Gastroesophageal sphincter (tissue), 3 donors: ENCODE data around the gene H2AZ1.

Experiments
- POLR2A ChIP-seq, 2 donors: fragments of 450-650 bp; IDR thresholded peaks; one replicate each; pipeline ENCODE4 v1.6.1; 2017; ENCODE audit warnings: antibody characterized with exemption in 2 of 2, mild to moderate bottlenecking in 2 of 2, moderate library complexity in 1 of 2
- TF ChIP-seq, protein P1 (sequence below), 4 experiments: fragments of 200-600 bp in 2 of 4; fragments of 450-650 bp in 2 of 4; sonication (generic) in 1 of 4; IDR thresholded peaks; one replicate each; pipeline ENCODE4 v1.5.1; 2017 to 2019; ENCODE audit warnings: antibody characterized with exemption in 4 of 4, mild to moderate bottlenecking in 2 of 4, moderate library complexity in 2 of 4

DNA sequence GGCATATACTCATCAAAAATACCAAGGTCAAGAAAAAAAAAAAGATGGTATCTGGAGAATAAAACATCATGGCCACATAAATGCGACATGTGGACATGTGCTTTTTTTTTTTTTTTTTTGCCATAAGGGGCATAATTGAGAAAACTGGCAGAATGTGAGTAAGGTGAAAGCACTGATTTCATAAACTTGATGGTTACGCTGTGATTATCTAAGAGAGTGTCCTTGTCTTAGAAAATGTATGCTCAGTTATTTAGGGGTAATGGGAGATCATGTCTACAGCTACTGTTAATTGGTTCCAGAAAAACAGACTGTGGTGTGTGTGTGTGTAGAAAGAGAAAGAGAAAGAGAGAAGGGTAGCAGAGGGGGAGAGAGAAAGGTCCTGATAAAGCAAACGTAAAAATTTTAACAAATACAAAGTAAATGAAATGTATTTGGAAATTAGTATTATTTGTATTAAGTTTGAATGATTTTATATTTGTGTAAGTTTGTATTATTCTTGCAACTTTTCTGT, 11.8 kb downstream of the H2AZ1 start:
- TF ChIP-seq, protein P1, sequence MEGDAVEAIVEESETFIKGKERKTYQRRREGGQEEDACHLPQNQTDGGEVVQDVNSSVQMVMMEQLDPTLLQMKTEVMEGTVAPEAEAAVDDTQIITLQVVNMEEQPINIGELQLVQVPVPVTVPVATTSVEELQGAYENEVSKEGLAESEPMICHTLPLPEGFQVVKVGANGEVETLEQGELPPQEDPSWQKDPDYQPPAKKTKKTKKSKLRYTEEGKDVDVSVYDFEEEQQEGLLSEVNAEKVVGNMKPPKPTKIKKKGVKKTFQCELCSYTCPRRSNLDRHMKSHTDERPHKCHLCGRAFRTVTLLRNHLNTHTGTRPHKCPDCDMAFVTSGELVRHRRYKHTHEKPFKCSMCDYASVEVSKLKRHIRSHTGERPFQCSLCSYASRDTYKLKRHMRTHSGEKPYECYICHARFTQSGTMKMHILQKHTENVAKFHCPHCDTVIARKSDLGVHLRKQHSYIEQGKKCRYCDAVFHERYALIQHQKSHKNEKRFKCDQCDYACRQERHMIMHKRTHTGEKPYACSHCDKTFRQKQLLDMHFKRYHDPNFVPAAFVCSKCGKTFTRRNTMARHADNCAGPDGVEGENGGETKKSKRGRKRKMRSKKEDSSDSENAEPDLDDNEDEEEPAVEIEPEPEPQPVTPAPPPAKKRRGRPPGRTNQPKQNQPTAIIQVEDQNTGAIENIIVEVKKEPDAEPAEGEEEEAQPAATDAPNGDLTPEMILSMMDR (IDR thresholded peaks at IDR 0.05), result no peak
- no peak for TF ChIP-seq POLR2A (IDR thresholded peaks at IDR 0.05)
